NCI-H526 treated with DMSO at 0.1 percent for 48 hours (cell line): ENCODE results near the gene NFIA.

Source experiments
- DNase-seq: peaks from one replicate; lab custom pipeline; 2025; lab: John Stamatoyannopoulos, UW

The NFIA gene

GRCh38 chr1:61397935-61398334 lies 315.6 kb downstream of the NFIA start:
- no peak for DNase-seq

GRCh38 chr1:61399199-61399598 lies 316.8 kb downstream of the NFIA start:
- DNase-seq = no peak

GRCh38 chr1:61400131-61400770 lies 317.9 kb downstream of the NFIA start:
- no peak for DNase-seq

GRCh38 chr1:61400997-61401396 lies 318.6 kb downstream of the NFIA start:
- DNase-seq = no peak

- DNase-seq = no peak
Observed at GRCh38 chr1:61403679-61404596, 321.6 kb downstream of the NFIA start.

GRCh38 chr1:61404597-61405376 lies 322.4 kb downstream of the NFIA start:
- DNase-seq = no peak

- no peak for DNase-seq
Observed at GRCh38 chr1:61406467-61406866, 324.1 kb downstream of the NFIA start.

GRCh38 chr1:61412601-61413000 lies 330.2 kb downstream of the NFIA start:
- DNase-seq = no peak

- DNase-seq = no peak
Observed at GRCh38 chr1:61419196-61419595, 336.8 kb downstream of the NFIA start.

GRCh38 chr1:61419657-61420056 lies 337.3 kb downstream of the NFIA start:
- DNase-seq = no peak

GRCh38 chr1:61420243-61420642 lies 337.9 kb downstream of the NFIA start:
- no peak for DNase-seq

- DNase-seq = no peak
Observed at GRCh38 chr1:61420909-61421835, 338.8 kb downstream of the NFIA start.

GRCh38 chr1:61423643-61424042 lies 341.3 kb downstream of the NFIA start:
- DNase-seq = no peak

- DNase-seq = no peak
Observed at GRCh38 chr1:61424382-61424781, 342.0 kb downstream of the NFIA start.

- DNase-seq = no peak
Observed at GRCh38 chr1:61425040-61425439, 342.7 kb downstream of the NFIA start.

- DNase-seq = no peak
Observed at GRCh38 chr1:61426254-61426653, 343.9 kb downstream of the NFIA start.

GRCh38 chr1:61426885-61427284 lies 344.5 kb downstream of the NFIA start:
- DNase-seq = no peak

- DNase-seq = no peak
Observed at GRCh38 chr1:61427510-61427909, 345.1 kb downstream of the NFIA start.

- no peak for DNase-seq
Observed at GRCh38 chr1:61428146-61428545, 345.8 kb downstream of the NFIA start.

GRCh38 chr1:61432616-61433388 lies 350.4 kb downstream of the NFIA start:
- no peak for DNase-seq

- DNase-seq = no peak
Observed at GRCh38 chr1:61433646-61434045, 351.3 kb downstream of the NFIA start.
